Measurements from ENCODE around the gene HBEGF. TPM values are rescaled to one million over a fixed set of nuclear protein-coding genes. Genes with fewer than 3 reads are reported as not detected.

Gene HBEGF
- total RNA-seq, 4 donors from 2014 or later, result 8.1 to 48.4 (median 22.2) TPM

DNA sequence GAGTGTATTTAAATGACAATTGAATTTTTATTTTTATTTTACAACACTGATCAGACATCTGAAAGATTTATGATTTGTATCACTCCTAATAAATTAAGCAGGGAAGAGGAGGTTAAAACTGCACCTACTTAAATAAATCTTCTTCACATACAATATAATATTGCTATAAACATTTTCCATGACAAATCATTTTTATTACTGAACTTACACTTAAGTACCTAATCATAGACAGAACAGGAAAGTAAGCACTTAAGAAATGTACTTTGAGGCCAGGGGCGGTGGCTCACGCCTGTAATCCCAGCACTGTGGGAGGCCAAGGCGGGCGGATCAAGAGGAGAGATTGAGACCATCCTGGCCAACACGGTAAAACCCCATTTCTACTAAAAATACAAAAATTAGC is 47.3 kb downstream of the HBEGF start:
- TF ChIP-seq CTCF (IDR thresholded peaks at IDR 0.05; ENCODE audit: low read depth), result no peak

GRCh38 chr5:140298183-140298601 is 48.2 kb downstream of the HBEGF start:
- no peak for TF ChIP-seq CTCF (IDR thresholded peaks at IDR 0.05; ENCODE audit: low read depth)

DNA sequence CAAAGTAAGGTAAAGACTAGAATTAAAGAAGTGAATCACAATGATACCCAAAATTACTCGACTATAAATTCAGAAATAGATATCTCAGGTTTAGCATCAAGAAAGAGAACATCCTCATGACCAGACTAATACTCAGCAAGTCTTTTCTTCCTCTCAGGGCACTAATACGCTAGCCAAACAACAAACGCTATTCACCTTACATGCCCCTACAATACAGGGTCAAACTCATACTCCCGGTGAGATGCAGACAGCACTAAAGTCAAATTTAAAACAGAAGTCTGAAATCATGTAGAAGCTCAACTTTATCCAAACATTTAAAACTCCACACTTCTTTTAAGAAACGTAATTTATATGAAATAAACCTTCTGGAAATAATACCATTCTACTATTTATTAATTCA is 49.1 kb downstream of the HBEGF start:
- TF ChIP-seq CTCF (IDR thresholded peaks at IDR 0.05; ENCODE audit: low read depth), result no peak

DNA sequence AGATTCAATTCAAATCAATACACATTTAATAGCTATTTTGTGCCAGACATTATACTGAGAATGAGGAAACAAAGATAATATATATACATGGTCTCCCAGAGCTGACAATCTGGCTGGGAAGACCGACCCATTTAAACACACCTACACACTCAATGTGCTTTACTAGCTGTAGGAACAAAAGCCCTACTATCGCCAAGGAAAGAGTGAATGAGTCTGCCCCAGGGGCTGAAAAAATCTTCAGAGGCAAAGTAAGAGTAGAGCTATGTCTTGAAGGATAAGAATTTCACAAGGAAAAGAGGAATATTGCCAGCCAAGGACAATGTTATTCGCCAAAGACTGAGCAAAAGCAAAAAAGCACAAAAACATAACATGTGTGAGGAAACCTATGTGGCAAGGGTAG is 50.1 kb downstream of the HBEGF start:
- no peak for TF ChIP-seq CTCF (IDR thresholded peaks at IDR 0.05; ENCODE audit: low read depth)

GRCh38 chr5:140295414-140295813 is 51.0 kb downstream of the HBEGF start:
- TF ChIP-seq CTCF (IDR thresholded peaks at IDR 0.05; ENCODE audit: low read depth), result no peak

DNA sequence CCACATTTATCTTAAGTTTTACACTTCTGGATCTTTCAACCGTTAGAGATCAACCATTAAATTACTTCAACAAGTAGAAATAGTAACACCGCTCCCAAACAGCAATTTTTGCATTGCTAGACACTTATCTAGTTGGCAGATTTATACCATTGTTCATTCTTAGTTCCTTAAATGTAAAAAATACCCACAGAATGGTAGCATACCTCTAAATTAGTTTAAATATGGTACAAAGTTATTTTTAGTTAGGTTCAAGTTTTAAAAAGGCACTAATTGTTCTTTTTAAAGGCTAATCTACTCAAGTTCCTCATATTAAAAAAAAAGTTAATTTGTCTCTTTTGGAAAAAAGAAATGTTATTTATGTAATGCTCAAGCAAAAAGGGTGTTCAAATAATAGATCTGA is 51.6 kb downstream of the HBEGF start:
- TF ChIP-seq CTCF (IDR thresholded peaks at IDR 0.05; ENCODE audit: low read depth), result no peak

GRCh38 chr5:140293849-140294100 is 52.6 kb downstream of the HBEGF start:
- no peak for TF ChIP-seq CTCF (IDR thresholded peaks at IDR 0.05; ENCODE audit: low read depth)

Data from subcutaneous adipose tissue (tissue), 4 donors.